ENCODE measurements around the gene ZNF677. TPM values are rescaled to one million over a fixed set of nuclear protein-coding genes. Genes with fewer than 3 reads are reported as not detected.
"Not testable (repeated sequence)": the region's sequence is repeated elsewhere in the genome, so short reads cannot be mapped to it uniquely, and the experiment has no call there.

Gene ZNF677
- 17.8 TPM for polyA plus RNA-seq (2013, experiment 1 of 2)
- polyA plus RNA-seq (2013, experiment 2 of 2), result 18.2 TPM

DNA sequence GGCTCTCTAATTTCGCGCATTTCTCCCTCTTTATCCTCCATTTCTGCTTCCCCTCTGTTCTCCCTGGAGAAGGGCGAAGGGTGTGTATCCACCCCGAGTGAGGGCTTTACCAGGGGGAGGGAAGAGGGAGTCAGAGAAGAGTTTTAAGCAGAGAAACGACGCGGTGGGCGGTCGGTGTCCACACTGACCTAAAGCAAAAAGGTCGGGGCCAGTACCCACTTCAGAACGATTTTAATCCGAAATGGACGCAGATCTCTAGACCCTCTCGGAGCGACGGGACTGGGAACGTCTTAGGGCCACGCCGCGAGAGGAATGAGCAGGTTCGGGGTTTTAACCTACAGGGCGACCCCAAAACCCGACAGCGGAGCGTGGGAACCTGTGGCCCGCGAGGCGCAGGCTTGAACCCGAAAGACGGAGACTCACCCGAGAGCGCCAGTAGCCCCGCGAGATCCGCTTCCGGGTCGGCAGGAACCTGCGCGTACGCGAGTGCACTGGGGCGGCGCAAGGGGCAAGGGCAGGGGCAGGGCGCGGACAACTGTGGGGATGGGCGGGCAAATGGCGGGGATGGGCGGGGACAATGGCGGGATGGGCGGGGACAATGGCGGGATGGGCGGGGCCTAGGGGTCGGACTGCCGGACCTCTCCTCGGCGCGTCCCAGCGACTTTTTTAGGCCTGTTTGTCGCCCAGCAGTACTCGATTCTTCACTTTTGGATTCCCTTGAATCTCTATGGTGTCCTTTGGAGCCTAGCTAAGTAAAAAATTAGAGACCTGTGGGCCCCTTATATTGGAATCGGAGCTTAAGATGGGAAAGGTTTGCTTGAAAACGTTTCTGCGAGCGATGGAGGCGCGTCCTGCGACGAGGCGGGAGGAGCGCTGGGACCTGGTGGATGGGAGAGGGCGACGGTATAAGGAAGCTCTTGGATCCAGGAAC is at the start of gene ZNF677:
Gene ZNF677 (minus strand): TSS at position 463 of the 931 bp plus-strand sequence. CDS start 3,323 bp downstream, outside the sequence.
- H3K18ac ChIP-seq (ENCODE audit: low read depth in 1 of 2, low read length in 2 of 2), result peak within 1 kb of the TSS; percentile 37 to 81
- no peak within 1 kb of the TSS for H2BK12ac ChIP-seq (ENCODE audit: low read length in 2 of 2)
- H3K79me1 ChIP-seq (replicated peaks; ENCODE audit: low read length, poor library complexity, severe bottlenecking), result peaks cover 7% of the 10 kb centered on the region
- peak within 1 kb of the TSS; percentile 71 for H3K27ac ChIP-seq (ENCODE audit: low read length, poor library complexity, severe bottlenecking)
- peaks cover 9 to 33% of the 10 kb centered on the region in 2 experiments for H3K36me3 ChIP-seq (ENCODE audit: control insufficient read depth in 1 of 2, insufficient read depth in 2 of 2, low read depth in 1 of 2, low read length in 2 of 2)
- H3K27me3 ChIP-seq (ENCODE audit: control insufficient read depth in 1 of 2, insufficient read depth in 1 of 2, low read length in 2 of 2), result no peaks in the 10 kb centered on the region
- no peak within 1 kb of the TSS for H2BK5ac ChIP-seq (ENCODE audit: low read depth, low read length, poor library complexity, severe bottlenecking)
- H3K4me3 ChIP-seq (ENCODE audit: insufficient read depth in 1 of 2, low read depth in 1 of 2, low read length in 2 of 2), result peak within 1 kb of the TSS; percentile 94 to 98
- 6% methylated on average over 70 of the region's 72 CpGs for WGBS
- peak; percentile 76 for DNase-seq
- H2BK120ac ChIP-seq (ENCODE audit: low read depth, low read length), result no peak within 1 kb of the TSS
- H3K14ac ChIP-seq (ENCODE audit: low read length in 2 of 2), result peak within 1 kb of the TSS in 1 of 2 experiments; percentile 70
- H2BK15ac ChIP-seq (ENCODE audit: low read depth, poor library complexity, severe bottlenecking), result no peak within 1 kb of the TSS
- no peak within 1 kb of the TSS for H2AK5ac ChIP-seq (ENCODE audit: low read length, severe bottlenecking)
- H3K4me1 ChIP-seq (ENCODE audit: control insufficient read depth, insufficient read depth, low read depth, low read length), result peaks cover 2% of the 10 kb centered on the region
- peaks cover 46% of the 10 kb centered on the region for H3K9me3 ChIP-seq (ENCODE audit: control insufficient read depth, low read length)
- H3K9ac ChIP-seq (ENCODE audit: low read length), result peak within 1 kb of the TSS; percentile 95
- H3K4ac ChIP-seq (ENCODE audit: low read depth in 1 of 2, low read length in 2 of 2), result peak within 1 kb of the TSS; percentile 46 to 85
- H4K91ac ChIP-seq (ENCODE audit: low read length), result no peak within 1 kb of the TSS
- no peak within 1 kb of the TSS for H3K23ac ChIP-seq (ENCODE audit: low read length in 2 of 2)
- H2AFZ ChIP-seq (ENCODE audit: low read depth, low read length), result peak within 1 kb of the TSS; percentile 93
- peak within 1 kb of the TSS; percentile 80 for H3K4me2 ChIP-seq (ENCODE audit: low read length, poor library complexity, severe bottlenecking)
- H4K8ac ChIP-seq (ENCODE audit: low read length), result peak within 1 kb of the TSS; percentile 93

DNA sequence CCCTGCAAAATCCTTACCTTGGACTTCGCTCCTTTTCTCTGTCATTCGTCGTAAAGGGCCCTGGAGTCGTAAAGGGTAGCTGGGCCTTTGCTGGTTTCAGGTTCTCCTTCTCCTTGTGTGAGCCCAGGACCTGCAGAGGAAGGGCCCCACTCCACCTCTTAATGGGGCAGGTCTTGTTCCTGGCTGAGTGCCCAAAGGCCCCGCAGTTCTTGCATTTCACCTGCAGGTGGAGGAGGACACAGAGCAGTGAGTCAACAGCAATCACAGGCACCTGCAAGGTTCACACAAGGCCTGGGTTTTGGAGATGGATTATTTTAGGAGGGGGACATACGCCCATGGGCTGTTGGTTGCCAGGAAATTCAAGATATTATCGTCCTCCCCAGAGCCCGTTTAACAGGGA is 46.7 kb upstream of the ZNF677 start:
- H2AFZ ChIP-seq (ENCODE audit: low read depth, low read length); H4K8ac ChIP-seq (ENCODE audit: low read length); H3K27ac ChIP-seq (ENCODE audit: low read length, poor library complexity, severe bottlenecking): not testable (repeated sequence)

DNA sequence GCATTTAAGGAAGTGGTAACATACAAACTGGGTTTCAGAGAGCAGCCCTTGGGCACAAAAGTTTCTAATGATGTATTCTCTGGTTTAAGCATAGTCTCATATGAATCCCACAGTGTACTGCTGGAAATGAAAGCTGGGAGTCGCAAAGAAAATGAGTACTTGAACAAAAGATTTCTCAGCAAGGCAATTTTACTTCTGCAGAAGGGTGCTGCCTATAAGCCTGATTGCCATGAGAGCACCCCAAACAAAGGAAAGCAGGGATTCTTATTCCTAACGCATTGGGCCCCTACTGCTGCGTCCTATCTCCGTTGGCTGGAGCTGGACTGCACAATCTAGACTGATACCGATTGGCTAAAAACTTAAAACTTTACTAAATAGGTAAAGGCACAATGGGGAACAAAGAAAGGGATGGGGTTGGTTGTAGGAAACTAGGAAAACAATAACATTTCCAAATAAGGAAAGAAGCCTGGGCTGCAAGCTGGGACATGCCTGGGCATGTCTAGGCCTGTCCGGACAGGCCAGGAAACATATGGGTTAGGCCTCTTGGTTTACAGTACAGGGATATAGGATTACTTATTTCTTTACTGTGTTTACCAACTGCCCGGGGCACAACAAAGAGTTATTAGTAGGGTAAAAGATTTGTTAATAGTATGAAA is 40.2 kb upstream of the ZNF677 start:
- no peak overlapping the region for H3K23ac ChIP-seq (ENCODE audit: low read length in 2 of 2)
- peaks cover 57% of the 10 kb centered on the region for H3K9me3 ChIP-seq (ENCODE audit: control insufficient read depth, low read length)
- no peak overlapping the region for H2AFZ ChIP-seq (ENCODE audit: low read depth, low read length)
- H3K79me1 ChIP-seq (replicated peaks; ENCODE audit: low read length, poor library complexity, severe bottlenecking), result no peaks in the 10 kb centered on the region
- DNase-seq, result peak; percentile 1
- no peak overlapping the region for H2AK5ac ChIP-seq (ENCODE audit: low read length, severe bottlenecking)
- H3K36me3 ChIP-seq (ENCODE audit: control insufficient read depth in 1 of 2, insufficient read depth in 2 of 2, low read depth in 1 of 2, low read length in 2 of 2), result no peaks in the 10 kb centered on the region
- no peak overlapping the region for H3K4me3 ChIP-seq (ENCODE audit: insufficient read depth in 1 of 2, low read depth in 1 of 2, low read length in 2 of 2)
- H2BK5ac ChIP-seq (ENCODE audit: low read depth, low read length, poor library complexity, severe bottlenecking), result no peak overlapping the region
- H2BK120ac ChIP-seq (ENCODE audit: low read depth, low read length), result no peak overlapping the region
- no peak overlapping the region for H3K27ac ChIP-seq (ENCODE audit: low read length, poor library complexity, severe bottlenecking)
- H3K4me2 ChIP-seq (ENCODE audit: low read length, poor library complexity, severe bottlenecking), result no peak overlapping the region
- H4K8ac ChIP-seq (ENCODE audit: low read length), result no peak overlapping the region
- no peaks in the 10 kb centered on the region for H3K4me1 ChIP-seq (ENCODE audit: control insufficient read depth, insufficient read depth, low read depth, low read length)
- WGBS, result 90% methylated on average over 7 of the region's 7 CpGs
- no peak overlapping the region for H3K4ac ChIP-seq (ENCODE audit: low read depth in 1 of 2, low read length in 2 of 2)
- no peak overlapping the region for H2BK12ac ChIP-seq (ENCODE audit: low read length in 2 of 2)
- no peak overlapping the region for H3K18ac ChIP-seq (ENCODE audit: low read depth in 1 of 2, low read length in 2 of 2)
- no peaks in the 10 kb centered on the region for H3K27me3 ChIP-seq (ENCODE audit: control insufficient read depth in 1 of 2, insufficient read depth in 1 of 2, low read length in 2 of 2)
- no peak overlapping the region for H3K14ac ChIP-seq (ENCODE audit: low read length in 2 of 2)
- no peak overlapping the region for H3K9ac ChIP-seq (ENCODE audit: low read length)
- no peak overlapping the region for H4K91ac ChIP-seq (ENCODE audit: low read length)
- H2BK15ac ChIP-seq (ENCODE audit: low read depth, poor library complexity, severe bottlenecking), result no peak overlapping the region

More for the DNA sequence above, 46.7 kb upstream of the ZNF677 start:
- H3K23ac ChIP-seq (ENCODE audit: low read length in 2 of 2); H4K91ac ChIP-seq (ENCODE audit: low read length); H3K4me1 ChIP-seq (ENCODE audit: control insufficient read depth, insufficient read depth, low read depth, low read length); H3K79me1 ChIP-seq (replicated peaks; ENCODE audit: low read length, poor library complexity, severe bottlenecking); H2BK15ac ChIP-seq (ENCODE audit: low read depth, poor library complexity, severe bottlenecking); H2BK5ac ChIP-seq (ENCODE audit: low read depth, low read length, poor library complexity, severe bottlenecking); H3K18ac ChIP-seq (ENCODE audit: low read depth in 1 of 2, low read length in 2 of 2); H3K14ac ChIP-seq (ENCODE audit: low read length in 2 of 2); H2BK120ac ChIP-seq (ENCODE audit: low read depth, low read length); H2AK5ac ChIP-seq (ENCODE audit: low read length, severe bottlenecking); H3K27me3 ChIP-seq (ENCODE audit: control insufficient read depth in 1 of 2, insufficient read depth in 1 of 2, low read length in 2 of 2); H3K4me3 ChIP-seq (ENCODE audit: insufficient read depth in 1 of 2, low read depth in 1 of 2, low read length in 2 of 2); H3K9ac ChIP-seq (ENCODE audit: low read length); H3K4me2 ChIP-seq (ENCODE audit: low read length, poor library complexity, severe bottlenecking); H3K36me3 ChIP-seq (ENCODE audit: control insufficient read depth in 1 of 2, insufficient read depth in 2 of 2, low read depth in 1 of 2, low read length in 2 of 2); DNase-seq; H3K4ac ChIP-seq (ENCODE audit: low read depth in 1 of 2, low read length in 2 of 2); H2BK12ac ChIP-seq (ENCODE audit: low read length in 2 of 2): not testable (repeated sequence)
- peaks cover 18% of the 10 kb centered on the region for H3K9me3 ChIP-seq (ENCODE audit: control insufficient read depth, low read length)
- no CpG with 5 or more reads among the region's 8 CpGs for WGBS
